Kidney epithelial cell (primary cell): Measurements from ENCODE around the gene LIMS1. TPM values are rescaled to one million over a fixed set of nuclear protein-coding genes. Genes with fewer than 3 reads are reported as not detected.

ENCODE experiments used
- DNase-seq: peaks from one replicate; pipeline ENCODE4 v3.0.0-alpha.2; 2010; ENCODE audit warnings: low read depth
- H3K27me3 ChIP-seq: 2 replicates; pipeline ENCODE4 v1.6.0; 2011; ENCODE audit warnings: low read length; ENCODE audit not compliant: control insufficient read depth, insufficient read depth
- H3K36me3 ChIP-seq: 2 replicates; pipeline ENCODE4 v1.5.1; 2011; ENCODE audit warnings: low read length; ENCODE audit not compliant: control insufficient read depth, insufficient read depth
- H3K4me3 ChIP-seq: 2 replicates; pipeline ENCODE4 v1.5.1; 2011; ENCODE audit warnings: low read depth, mild to moderate bottlenecking, control low read depth, low read length
- CTCF ChIP-seq: IDR thresholded peaks from 2 replicates; pipeline ENCODE4 v1.5.1; 2011; ENCODE audit warnings: mild to moderate bottlenecking, moderate library complexity, low read length, control low read depth, inconsistent platforms; ENCODE audit not compliant: insufficient read depth, poor library complexity, severe bottlenecking
- total RNA-seq: library from RNA; depleted of rRNA; stranded (reverse); fragments of >200 nt; gene quantifications from 2 replicates; pipeline ENCODE4 v1.2.3, GENCODE V29; 2015

The LIMS1 gene
- total RNA-seq, 1 donor from 2014 or later, result 202 TPM

GRCh38 chr2:108607706-108608301 lies 73.5 kb downstream of the LIMS1 start:
- TF ChIP-seq CTCF, result peak; percentile 69
- Histone ChIP-seq H3K4me3 (no peak overlapping the region), H3K27me3 (no peaks in the 10 kb centered on the region), H3K36me3 (no peaks in the 10 kb centered on the region)
- no peak for DNase-seq

- no peaks in the 10 kb centered on the region for H3K36me3 ChIP-seq
- no peaks in the 10 kb centered on the region for H3K27me3 ChIP-seq
- TF ChIP-seq CTCF, result no peak
- no peak for DNase-seq
- H3K4me3 ChIP-seq, result no peak overlapping the region
Observed at GRCh38 chr2:108611021-108611420, 76.8 kb downstream of the LIMS1 start.

- no peaks in the 10 kb centered on the region for H3K27me3 ChIP-seq
- peak; percentile 81 for DNase-seq
- H3K4me3 ChIP-seq, result no peak overlapping the region
- TF ChIP-seq CTCF, result no peak
- no peaks in the 10 kb centered on the region for H3K36me3 ChIP-seq
Observed at GRCh38 chr2:108612153-108612513, 77.9 kb downstream of the LIMS1 start.

- TF ChIP-seq CTCF, result no peak
- DNase-seq, result no peak
- Histone ChIP-seq H3K4me3 (no peak overlapping the region), H3K36me3 (no peaks in the 10 kb centered on the region), H3K27me3 (no peaks in the 10 kb centered on the region)
Observed at GRCh38 chr2:108612514-108613183, 78.4 kb downstream of the LIMS1 start.

- no peak for TF ChIP-seq CTCF
- Histone ChIP-seq H3K27me3 (no peaks in the 10 kb centered on the region), H3K36me3 (no peaks in the 10 kb centered on the region), H3K4me3 (no peak overlapping the region)
- no peak for DNase-seq
Observed at GRCh38 chr2:108613261-108614042, 79.2 kb downstream of the LIMS1 start.
